GM19099 (cell line): Measurements from ENCODE around the gene C3orf33.

Experiments
- POLR2A ChIP-seq: IDR thresholded peaks from 3 replicates; pipeline ENCODE4 v1.6.1; 2011; ENCODE audit warnings: low read depth; ENCODE audit not compliant: insufficient read length; ENCODE audit errors: extremely low read depth

C3orf33 gene

DNA sequence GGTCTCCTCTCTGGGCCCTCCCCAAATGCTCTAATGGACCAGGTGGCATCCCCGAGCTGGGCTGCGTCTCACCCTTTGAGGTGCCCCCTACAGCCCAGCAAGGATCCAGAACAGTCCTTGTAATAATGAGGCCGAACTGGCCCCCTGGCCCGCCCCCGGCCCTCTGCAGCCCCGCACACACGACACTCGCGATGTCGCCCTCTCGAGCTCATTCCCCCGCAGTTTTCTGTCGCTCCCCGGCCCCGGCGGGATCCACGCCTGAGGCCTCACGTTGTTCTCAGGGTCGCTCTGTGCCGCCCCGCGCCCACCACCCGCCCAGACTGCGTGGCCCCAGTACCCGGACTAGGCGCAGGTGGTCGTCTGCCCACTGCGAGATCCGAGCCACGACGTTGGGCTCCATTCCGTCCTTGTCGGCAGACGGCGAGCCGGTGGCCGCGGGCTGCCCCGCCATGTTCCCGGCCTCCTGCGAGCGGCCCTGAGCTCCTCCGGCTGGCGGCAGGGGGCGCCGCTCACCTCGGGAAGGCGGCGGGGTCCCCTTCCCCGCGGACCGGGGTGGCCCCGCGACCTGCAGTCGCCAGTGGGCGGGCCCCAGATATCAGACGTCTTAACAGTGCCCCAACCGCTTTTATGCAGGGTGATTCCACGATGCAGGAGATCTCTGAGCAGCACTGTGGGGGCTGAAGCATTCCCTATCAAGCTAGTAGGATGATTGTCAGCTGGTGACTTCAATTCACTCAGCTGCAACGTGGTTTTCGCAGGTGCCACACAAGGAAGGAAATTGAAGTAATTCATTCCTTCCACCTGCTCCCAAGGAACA, at the start of gene C3orf33:
C3orf33 (minus strand) TSS at position 477 of the 817 bp plus-strand sequence; CDS start at position 451, 26 bp downstream.
- TF ChIP-seq POLR2A, result peak; percentile 71

GRCh38 chr3:155854141-155854940, 48.3 kb upstream of the C3orf33 start, which contains the start of gene SLC33A1:
TSS of gene SLC33A1 (minus strand) at chr3:155854427. CDS start at chr3:155853997, 430 bp downstream.
- TF ChIP-seq POLR2A, result peak; percentile 90

DNA sequence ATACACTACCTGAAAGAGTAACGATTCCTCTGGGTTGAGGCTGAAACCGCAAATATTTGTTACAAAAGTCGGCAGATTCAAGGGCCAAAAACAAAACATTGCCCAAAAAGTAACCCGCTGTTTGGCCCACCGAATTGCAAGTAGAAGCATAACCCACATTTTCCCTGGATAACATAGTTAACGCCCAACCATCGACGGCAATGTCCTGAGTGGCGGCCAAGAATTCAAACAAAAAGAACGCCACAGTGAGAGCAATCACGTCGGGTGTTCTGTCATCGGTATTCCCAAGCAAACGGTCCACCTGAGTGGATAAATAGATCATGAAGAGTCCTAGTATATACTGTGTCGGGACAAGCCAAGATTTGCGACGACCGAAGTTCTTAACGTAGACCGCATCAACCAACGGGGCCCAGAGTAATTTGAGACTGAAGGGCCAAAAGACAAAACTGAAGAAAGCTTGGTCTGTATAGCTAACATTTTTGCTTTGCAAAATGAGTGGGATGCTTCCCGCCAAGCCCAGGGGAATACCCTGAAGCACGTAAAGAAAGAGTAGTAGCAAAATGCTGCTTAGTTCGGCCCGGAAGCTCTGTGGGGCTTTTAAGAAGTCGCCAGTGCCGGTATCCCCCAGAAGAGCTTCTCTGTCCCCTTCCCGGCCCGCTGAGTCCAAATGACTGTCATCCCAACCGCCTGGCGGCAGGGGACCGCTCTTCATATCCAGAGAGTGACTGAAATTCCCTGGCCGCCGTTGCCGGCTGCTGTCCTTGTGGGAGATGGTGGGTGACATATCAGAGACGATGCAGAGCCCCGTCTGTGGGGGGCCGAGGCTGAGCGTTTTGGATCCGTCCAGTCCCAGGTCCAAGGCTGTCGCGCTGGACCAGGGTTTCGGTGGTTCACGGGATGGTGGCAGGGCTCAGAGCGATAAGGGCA, 47.4 kb upstream of the C3orf33 start:
- TF ChIP-seq POLR2A, result no peak

- TF ChIP-seq POLR2A, result no peak
Observed at GRCh38 chr3:155852341-155852740, 46.3 kb upstream of the C3orf33 start.

GRCh38 chr3:155847993-155848392, 41.9 kb upstream of the C3orf33 start:
- no peak for TF ChIP-seq POLR2A

GRCh38 chr3:155846119-155846518, 40.0 kb upstream of the C3orf33 start:
- no peak for TF ChIP-seq POLR2A

GRCh38 chr3:155843569-155843968, 37.5 kb upstream of the C3orf33 start:
- no peak for TF ChIP-seq POLR2A

DNA sequence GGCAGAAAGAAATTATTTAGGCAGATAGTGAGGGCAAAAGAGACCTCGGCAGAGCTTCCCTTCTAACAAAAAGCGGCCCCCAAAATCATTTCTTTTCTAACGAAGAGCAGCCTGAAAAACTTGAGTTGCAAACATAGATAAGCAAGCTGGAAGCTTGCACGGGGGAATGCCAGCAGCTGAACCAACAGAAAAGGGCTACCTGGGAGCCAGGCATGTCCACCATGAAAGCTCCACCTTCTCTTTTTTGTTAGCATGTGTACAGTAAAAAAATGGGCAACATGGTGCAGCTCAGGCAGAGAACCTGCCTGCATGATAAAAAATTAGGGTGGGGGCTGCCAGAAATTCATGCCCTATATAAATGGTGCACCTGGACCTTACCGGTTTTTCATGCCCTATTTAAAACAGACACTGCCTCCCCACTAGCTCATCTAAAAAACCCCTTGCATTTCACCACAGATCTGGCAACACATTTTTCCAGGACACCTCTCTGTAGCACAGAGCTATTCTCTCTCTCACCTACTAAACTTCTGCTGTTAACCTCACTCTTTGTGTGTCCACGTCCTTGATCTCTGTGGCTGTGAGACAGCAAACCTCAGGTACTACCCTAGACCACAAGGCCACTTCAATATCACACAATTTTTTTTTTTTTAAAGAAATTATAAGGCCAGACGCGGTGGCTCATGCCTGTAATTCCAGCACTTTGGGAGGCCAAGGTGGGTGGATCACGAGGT, 29.4 kb upstream of the C3orf33 start:
- TF ChIP-seq POLR2A, result no peak

- TF ChIP-seq POLR2A, result no peak
Observed at GRCh38 chr3:155815030-155815545, 9.0 kb upstream of the C3orf33 start.

GRCh38 chr3:155809181-155809580, 3.1 kb upstream of the C3orf33 start:
- TF ChIP-seq POLR2A, result no peak

GRCh38 chr3:155807823-155808222, 1.7 kb upstream of the C3orf33 start:
- TF ChIP-seq POLR2A, result no peak

DNA sequence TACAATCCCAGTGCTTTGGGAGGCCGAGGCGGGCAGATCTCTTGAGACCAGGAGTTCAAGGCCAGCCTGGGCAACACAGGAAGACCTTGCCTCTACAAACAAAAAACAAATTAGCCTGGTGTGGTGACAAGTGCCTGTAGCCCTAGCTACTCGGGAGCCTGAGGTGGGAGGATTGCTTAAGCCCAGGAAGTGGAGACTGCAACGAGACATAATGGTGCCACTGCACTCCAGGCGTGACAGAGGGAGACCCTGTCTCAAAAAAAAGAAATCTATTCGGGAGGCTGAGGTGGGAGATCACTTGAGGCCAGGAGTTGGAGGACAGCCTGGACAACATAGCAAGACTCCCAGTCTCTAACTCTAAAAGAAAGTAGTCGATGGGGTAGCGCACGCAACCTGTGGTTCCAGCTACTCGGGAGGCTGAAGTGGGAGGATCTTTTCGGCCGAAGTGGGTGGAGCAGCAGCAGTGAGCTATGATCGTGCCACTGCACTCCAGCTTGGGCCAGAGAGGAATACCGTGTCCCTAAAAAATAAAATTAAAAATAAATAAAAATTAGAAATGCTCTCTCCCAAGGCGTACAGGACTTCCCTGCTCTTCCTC, 775 bp downstream of the C3orf33 start:
- TF ChIP-seq POLR2A, result no peak

- no peak for TF ChIP-seq POLR2A
Observed at GRCh38 chr3:155804323-155804722, 1.8 kb downstream of the C3orf33 start.
